ENCODE measurements around the gene USP24. TPM values are rescaled to one million over a fixed set of nuclear protein-coding genes. Genes with fewer than 3 reads are reported as not detected.

Gene USP24
- polyA plus RNA-seq, 1 of the 3 experiments (the other 2 are of a cell fraction) = 8.1 TPM

DNA sequence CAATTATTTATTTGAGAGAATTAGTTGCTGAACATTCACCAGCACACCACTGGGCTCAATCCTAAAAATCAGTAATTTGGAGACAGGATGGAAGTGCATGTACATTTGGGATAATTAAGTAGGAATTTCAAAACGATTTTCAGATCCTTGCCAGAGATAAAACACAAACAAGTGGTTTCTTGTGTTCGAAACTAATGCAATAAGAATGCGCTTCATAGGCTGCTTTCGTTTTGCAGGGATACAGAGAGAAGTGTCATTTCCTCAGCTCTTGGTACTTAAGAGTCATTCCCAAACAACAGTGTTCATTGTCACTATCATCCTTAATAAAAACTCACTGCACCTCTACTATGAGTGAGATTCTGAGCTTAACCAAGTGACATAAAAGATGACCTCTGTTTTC is 20.6 kb upstream of the USP24 start:
- no peak overlapping the region for H3K9ac ChIP-seq
- no peaks in the 10 kb centered on the region for H3F3A ChIP-seq (replicated peaks; ENCODE audit: insufficient read depth)
- no peaks in the 10 kb centered on the region for H3K79me2 ChIP-seq (ENCODE audit: insufficient read depth)
- H2AFZ ChIP-seq (ENCODE audit: low read depth) = 0 out of 2 replicates have a peak overlapping the region, but pooled peaks have one; percentile 19
- CTCF ChIA-PET = interaction anchor here (0.8 to 1.4 kb wide), 2 partner anchors 11 to 13 kb away, joined by 4 to 5 read pairs; no protein-coding TSS in a partner anchor
- POLR2A ChIA-PET = no interaction called here
- no peaks in the 10 kb centered on the region for H3K9me2 ChIP-seq
- peak overlapping the region; percentile 7 to 23; a peak in 2 of 4 replicates for H3K27ac ChIP-seq (ENCODE audit: low read depth in 2 of 2, low read length in 1 of 2)
- H3K36me3 ChIP-seq (replicated peaks in 1 of 2; ENCODE audit: control insufficient read depth in 1 of 2, insufficient read depth in 2 of 2, low read length in 1 of 2) = no peaks in the 10 kb centered on the region
- 31% methylated on average over 4 of the region's 4 CpGs for WGBS (ENCODE audit: low lambda C conversion rate)
- TF ChIP-seq FOSL2 (IDR thresholded peaks at IDR 0.05; ENCODE audit: borderline replicate concordance, low read depth) (0 out of 2 replicates have a peak, but pooled peaks have one; percentile 23), TEAD4 (IDR thresholded peaks at IDR 0.05; ENCODE audit: borderline replicate concordance, insufficient read depth) (0 out of 2 replicates have a peak, but pooled peaks have one; percentile 31), FOXM1 (IDR thresholded peaks at IDR 0.05; ENCODE audit: low read depth) (no peak), JUND (IDR thresholded peaks at IDR 0.05) (peak; percentile 47; the same call in 1 of the 2 replicates), MXI1 (IDR thresholded peaks at IDR 0.05; ENCODE audit: low read depth, low read length) (no peak), TCF12 (IDR thresholded peaks at IDR 0.05) (peak; percentile 66)
- DNase-seq = no peak
- H3K27me3 ChIP-seq (ENCODE audit: insufficient read depth) = no peaks in the 10 kb centered on the region
- no peaks in the 10 kb centered on the region for H3K9me3 ChIP-seq
- peak overlapping the region in 1 of 2 experiments; percentile 25; a peak in 1 of 4 replicates for H3K4me3 ChIP-seq (ENCODE audit: low read depth in 2 of 2, low read length in 1 of 2)
- H3K4me1 ChIP-seq (ENCODE audit: control insufficient read depth in 1 of 2, insufficient read depth in 2 of 2, low read depth in 1 of 2, low read length in 1 of 2) = no peaks in the 10 kb centered on the region
- H4K20me1 ChIP-seq (ENCODE audit: insufficient read depth) = no peaks in the 10 kb centered on the region
- 0 out of 2 replicates have a peak overlapping the region, but pooled peaks have one; percentile 18 for H3K4me2 ChIP-seq

DNA sequence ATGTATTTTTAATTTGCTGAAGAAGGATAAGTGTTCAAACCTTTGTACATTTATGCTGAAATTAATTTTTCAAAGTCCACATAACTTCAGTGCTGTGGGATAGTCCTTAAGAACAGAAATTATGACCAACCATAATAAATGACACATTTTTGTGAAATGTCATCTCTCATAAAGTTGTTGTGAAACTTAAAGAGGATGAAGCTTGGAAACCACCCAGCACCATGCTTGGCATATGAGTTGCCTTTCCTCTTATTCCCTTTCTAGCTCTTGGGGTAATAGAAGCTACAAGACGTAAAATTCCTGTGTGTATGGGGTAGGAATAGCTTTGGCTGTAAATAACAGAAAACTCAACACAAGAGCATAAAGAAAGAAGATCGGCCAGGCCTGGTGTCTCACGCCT is 18.9 kb upstream of the USP24 start:
- H3K9me3 ChIP-seq = no peaks in the 10 kb centered on the region
- no peaks in the 10 kb centered on the region for H4K20me1 ChIP-seq (ENCODE audit: insufficient read depth)
- POLR2A ChIA-PET = no interaction called here
- no peaks in the 10 kb centered on the region for H3K36me3 ChIP-seq (replicated peaks in 1 of 2; ENCODE audit: control insufficient read depth in 1 of 2, insufficient read depth in 2 of 2, low read length in 1 of 2)
- no peak overlapping the region for H3K9ac ChIP-seq
- no peaks in the 10 kb centered on the region for H3K9me2 ChIP-seq
- H3K79me2 ChIP-seq (ENCODE audit: insufficient read depth) = no peaks in the 10 kb centered on the region
- H3K4me3 ChIP-seq (ENCODE audit: low read depth in 2 of 2, low read length in 1 of 2) = no peak overlapping the region
- H3K4me1 ChIP-seq (ENCODE audit: control insufficient read depth in 1 of 2, insufficient read depth in 2 of 2, low read depth in 1 of 2, low read length in 1 of 2) = no peaks in the 10 kb centered on the region
- H3K27me3 ChIP-seq (ENCODE audit: insufficient read depth) = no peaks in the 10 kb centered on the region
- H3K4me2 ChIP-seq = peak overlapping the region; percentile 34; the same call in 1 of the 2 replicates
- H2AFZ ChIP-seq (ENCODE audit: low read depth) = no peak overlapping the region
- TF ChIP-seq JUND (IDR thresholded peaks at IDR 0.05) = no peak
- TF ChIP-seq FOSL2 (IDR thresholded peaks at IDR 0.05; ENCODE audit: borderline replicate concordance, low read depth) = peak; percentile 13; the same call in 1 of the 2 replicates
- TF ChIP-seq, protein P1, sequence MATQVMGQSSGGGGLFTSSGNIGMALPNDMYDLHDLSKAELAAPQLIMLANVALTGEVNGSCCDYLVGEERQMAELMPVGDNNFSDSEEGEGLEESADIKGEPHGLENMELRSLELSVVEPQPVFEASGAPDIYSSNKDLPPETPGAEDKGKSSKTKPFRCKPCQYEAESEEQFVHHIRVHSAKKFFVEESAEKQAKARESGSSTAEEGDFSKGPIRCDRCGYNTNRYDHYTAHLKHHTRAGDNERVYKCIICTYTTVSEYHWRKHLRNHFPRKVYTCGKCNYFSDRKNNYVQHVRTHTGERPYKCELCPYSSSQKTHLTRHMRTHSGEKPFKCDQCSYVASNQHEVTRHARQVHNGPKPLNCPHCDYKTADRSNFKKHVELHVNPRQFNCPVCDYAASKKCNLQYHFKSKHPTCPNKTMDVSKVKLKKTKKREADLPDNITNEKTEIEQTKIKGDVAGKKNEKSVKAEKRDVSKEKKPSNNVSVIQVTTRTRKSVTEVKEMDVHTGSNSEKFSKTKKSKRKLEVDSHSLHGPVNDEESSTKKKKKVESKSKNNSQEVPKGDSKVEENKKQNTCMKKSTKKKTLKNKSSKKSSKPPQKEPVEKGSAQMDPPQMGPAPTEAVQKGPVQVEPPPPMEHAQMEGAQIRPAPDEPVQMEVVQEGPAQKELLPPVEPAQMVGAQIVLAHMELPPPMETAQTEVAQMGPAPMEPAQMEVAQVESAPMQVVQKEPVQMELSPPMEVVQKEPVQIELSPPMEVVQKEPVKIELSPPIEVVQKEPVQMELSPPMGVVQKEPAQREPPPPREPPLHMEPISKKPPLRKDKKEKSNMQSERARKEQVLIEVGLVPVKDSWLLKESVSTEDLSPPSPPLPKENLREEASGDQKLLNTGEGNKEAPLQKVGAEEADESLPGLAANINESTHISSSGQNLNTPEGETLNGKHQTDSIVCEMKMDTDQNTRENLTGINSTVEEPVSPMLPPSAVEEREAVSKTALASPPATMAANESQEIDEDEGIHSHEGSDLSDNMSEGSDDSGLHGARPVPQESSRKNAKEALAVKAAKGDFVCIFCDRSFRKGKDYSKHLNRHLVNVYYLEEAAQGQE (IDR thresholded peaks at IDR 0.05; ENCODE audit: low read depth, low read length) = no peak
- TF ChIP-seq, protein P2, sequence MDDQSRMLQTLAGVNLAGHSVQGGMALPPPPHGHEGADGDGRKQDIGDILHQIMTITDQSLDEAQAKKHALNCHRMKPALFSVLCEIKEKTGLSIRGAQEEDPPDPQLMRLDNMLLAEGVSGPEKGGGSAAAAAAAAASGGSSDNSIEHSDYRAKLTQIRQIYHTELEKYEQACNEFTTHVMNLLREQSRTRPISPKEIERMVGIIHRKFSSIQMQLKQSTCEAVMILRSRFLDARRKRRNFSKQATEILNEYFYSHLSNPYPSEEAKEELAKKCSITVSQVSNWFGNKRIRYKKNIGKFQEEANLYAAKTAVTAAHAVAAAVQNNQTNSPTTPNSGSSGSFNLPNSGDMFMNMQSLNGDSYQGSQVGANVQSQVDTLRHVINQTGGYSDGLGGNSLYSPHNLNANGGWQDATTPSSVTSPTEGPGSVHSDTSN (IDR thresholded peaks at IDR 0.05) = peak; percentile 51
- no peaks in the 10 kb centered on the region for H3F3A ChIP-seq (replicated peaks; ENCODE audit: insufficient read depth)
- no peak overlapping the region for H3K27ac ChIP-seq (ENCODE audit: low read depth in 2 of 2, low read length in 1 of 2)
- WGBS (ENCODE audit: low lambda C conversion rate) = 97% methylated on average over 3 of the region's 3 CpGs
- CTCF ChIA-PET = interaction anchor here (1.4 kb wide), 1 partner anchor 43 kb away, joined by 5 read pairs; no protein-coding TSS in a partner anchor
- DNase-seq = no peak
